Large intestine (tissue), 3 donors: ENCODE data around the gene PSD. TPM values are rescaled to one million over a fixed set of nuclear protein-coding genes. Genes with fewer than 3 reads are reported as not detected.

Experiments used
- DNase-seq, 2 donors: peaks; one replicate each; pipeline versions ENCODE4 v3.0.0 to v3.0.0-alpha.2; 2013
- H3K27ac ChIP-seq: one replicate; pipeline ENCODE4 v1.5.1; 2013; ENCODE audit warnings: low read length
- H3K27me3 ChIP-seq: 2 replicates; pipeline ENCODE4 v1.6.1; 2013; ENCODE audit warnings: low read length; ENCODE audit not compliant: control insufficient read depth, insufficient read depth
- H3K36me3 ChIP-seq: 2 replicates; pipeline ENCODE4 v1.6.1; 2013; ENCODE audit warnings: low read length; ENCODE audit not compliant: control insufficient read depth, insufficient read depth
- H3K4me1 ChIP-seq: one replicate; pipeline ENCODE4 v1.6.1; 2013; ENCODE audit warnings: low read length; ENCODE audit not compliant: control insufficient read depth, insufficient read depth
- H3K4me3 ChIP-seq: one replicate; pipeline ENCODE4 v1.5.1; 2013; ENCODE audit warnings: low read length
- H3K9me3 ChIP-seq: one replicate; pipeline ENCODE4 v1.6.1; 2013; ENCODE audit warnings: mild to moderate bottlenecking, low read depth, low read length, moderate library complexity; ENCODE audit not compliant: control insufficient read depth
- WGBS: methylation state at CpG from one replicate; pipeline ENCODE4 v1.1.5; 2013; ENCODE audit warnings: low lambda C conversion rate; ENCODE audit not compliant: insufficient coverage; 5-methylcytosine and 5-hydroxymethylcytosine counted together
- polyA plus RNA-seq: library from polyadenylated mRNA; unstranded; fragments of 120-200 nt; gene quantifications from one replicate; pipeline ENCODE4 v1.2.1, GENCODE V29; 2013

Gene PSD
- polyA plus RNA-seq, 1 donor, result 62.0 TPM

DNA sequence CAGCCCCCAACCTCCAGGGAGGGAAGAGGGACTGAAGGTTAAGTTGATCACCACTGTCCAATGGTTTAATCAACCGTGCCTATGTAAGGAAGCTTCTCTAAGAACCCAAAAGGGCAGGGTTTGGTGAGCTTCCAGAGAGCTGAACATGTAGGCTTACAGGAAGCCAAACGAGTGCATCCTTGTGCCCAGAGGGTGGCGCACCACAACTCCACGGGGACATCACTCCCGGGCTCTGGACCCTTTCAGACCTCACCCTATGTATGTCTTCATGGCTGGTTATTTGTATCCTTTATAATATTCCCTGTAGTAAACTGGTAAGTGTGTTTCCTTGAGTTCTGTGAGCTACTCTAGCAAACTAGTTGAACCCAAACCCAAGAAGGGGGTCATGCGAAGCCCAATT lies 34.5 kb downstream of the PSD start:
- 100% methylated on average over 1 of the region's 6 CpGs for WGBS
- H3K4me3 ChIP-seq, result no peak overlapping the region
- DNase-seq, result no peak
- no peaks in the 10 kb centered on the region for H3K9me3 ChIP-seq
- peaks cover 44% of the 10 kb centered on the region for H3K36me3 ChIP-seq
- no peak overlapping the region for H3K27ac ChIP-seq
- peaks cover 1% of the 10 kb centered on the region for H3K27me3 ChIP-seq
- H3K4me1 ChIP-seq, result no peaks in the 10 kb centered on the region

DNA sequence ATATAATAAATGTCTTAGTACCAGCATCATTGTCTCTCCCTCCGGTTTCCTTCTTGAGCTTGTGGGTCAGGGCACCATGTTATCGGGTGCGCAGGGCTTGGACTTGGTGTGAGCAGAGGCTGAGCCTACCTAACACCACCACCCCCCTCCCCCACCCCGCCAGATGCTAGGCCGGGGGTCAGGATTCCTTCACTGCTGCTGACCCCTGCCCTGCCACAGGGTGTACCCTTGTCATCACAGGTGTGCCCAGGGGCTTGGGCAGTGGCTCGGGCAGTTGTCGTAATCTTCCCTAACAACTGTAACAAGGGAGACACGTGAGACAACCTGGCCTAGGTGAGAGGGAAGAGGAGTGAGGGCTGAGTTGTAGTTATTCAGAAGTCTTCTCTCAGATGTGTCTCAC lies 35.7 kb downstream of the PSD start:
- no peak overlapping the region for H3K27ac ChIP-seq
- WGBS, result no CpG with 5 or more reads among the region's 8 CpGs
- H3K36me3 ChIP-seq, result peaks cover 53% of the 10 kb centered on the region
- no peaks in the 10 kb centered on the region for H3K27me3 ChIP-seq
- DNase-seq, result no peak
- H3K4me1 ChIP-seq, result no peaks in the 10 kb centered on the region
- no peak overlapping the region for H3K4me3 ChIP-seq
- no peaks in the 10 kb centered on the region for H3K9me3 ChIP-seq

DNA sequence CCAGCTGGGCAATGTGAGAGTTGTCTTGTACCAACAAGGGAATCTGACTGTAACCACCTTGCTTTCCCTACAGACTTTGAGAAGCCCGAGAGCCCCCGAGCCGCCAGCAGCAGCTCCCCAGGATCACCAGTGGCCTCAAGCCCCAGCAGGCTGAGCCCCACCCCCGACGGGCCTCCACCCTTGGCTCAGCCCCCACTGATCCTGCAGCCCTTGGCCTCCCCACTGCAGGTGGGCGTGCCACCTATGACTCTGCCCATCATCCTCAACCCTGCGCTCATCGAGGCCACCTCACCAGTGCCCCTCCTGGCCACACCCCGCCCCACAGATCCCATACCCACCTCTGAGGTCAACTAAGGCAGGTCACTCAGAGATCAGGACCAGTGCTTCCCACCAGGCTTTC lies 36.6 kb downstream of the PSD start:
- Histone ChIP-seq H3K36me3 (peaks cover 57% of the 10 kb centered on the region), H3K27ac (no peak overlapping the region), H3K9me3 (no peaks in the 10 kb centered on the region), H3K4me3 (no peak overlapping the region), H3K4me1 (no peaks in the 10 kb centered on the region), H3K27me3 (no peaks in the 10 kb centered on the region)
- WGBS, result no CpG with 5 or more reads among the region's 9 CpGs
- no peak for DNase-seq

DNA sequence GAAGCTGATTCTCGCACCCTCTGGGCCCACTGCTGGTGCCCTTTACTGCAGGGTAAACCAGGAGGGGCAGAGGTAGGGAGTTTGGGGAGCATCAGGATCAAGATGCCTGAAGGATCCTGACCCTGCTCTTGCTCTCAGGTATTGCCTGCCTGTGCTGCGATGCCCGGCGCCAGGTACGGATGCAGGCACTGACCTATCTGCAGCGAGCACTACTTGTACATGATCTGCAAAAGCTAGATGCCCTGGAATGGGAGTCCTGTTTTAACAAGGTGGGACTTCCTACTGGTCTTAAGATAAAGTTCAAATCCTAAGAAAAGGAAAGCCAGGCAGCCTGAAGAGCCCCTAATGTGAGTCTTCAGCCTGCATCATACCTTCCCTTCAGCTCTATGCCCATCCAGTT lies 39.2 kb downstream of the PSD start:
- peaks cover 77% of the 10 kb centered on the region for H3K36me3 ChIP-seq
- no CpG with 5 or more reads among the region's 6 CpGs for WGBS
- DNase-seq, result no peak
- no peaks in the 10 kb centered on the region for H3K9me3 ChIP-seq
- no peak overlapping the region for H3K27ac ChIP-seq
- no peak overlapping the region for H3K4me3 ChIP-seq
- no peaks in the 10 kb centered on the region for H3K4me1 ChIP-seq
- H3K27me3 ChIP-seq, result no peaks in the 10 kb centered on the region

DNA sequence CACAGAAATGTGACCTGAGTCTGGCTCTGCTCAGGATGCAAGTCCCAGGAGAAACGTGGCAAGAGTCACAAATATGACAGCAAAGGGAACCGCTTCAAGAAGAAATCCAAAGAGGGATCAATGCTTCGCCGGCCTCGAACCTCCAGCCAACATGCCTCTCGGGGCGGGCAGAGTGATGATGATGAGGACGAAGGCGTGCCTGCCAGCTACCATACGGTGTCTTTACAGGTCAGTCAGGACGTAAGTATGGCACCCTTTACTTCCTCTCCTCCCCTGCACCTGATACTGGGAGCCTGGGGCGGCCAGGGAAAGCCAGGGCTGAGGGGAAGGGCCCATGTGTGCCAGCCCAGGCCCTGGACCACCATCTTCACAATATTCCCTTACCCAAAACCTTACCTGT lies 41.7 kb downstream of the PSD start:
- WGBS, result no CpG with 5 or more reads among the region's 12 CpGs
- Histone ChIP-seq H3K36me3 (peaks cover 80% of the 10 kb centered on the region), H3K9me3 (no peaks in the 10 kb centered on the region), H3K27me3 (no peaks in the 10 kb centered on the region), H3K4me3 (no peak overlapping the region), H3K27ac (no peak overlapping the region), H3K4me1 (no peaks in the 10 kb centered on the region)
- no peak for DNase-seq

DNA sequence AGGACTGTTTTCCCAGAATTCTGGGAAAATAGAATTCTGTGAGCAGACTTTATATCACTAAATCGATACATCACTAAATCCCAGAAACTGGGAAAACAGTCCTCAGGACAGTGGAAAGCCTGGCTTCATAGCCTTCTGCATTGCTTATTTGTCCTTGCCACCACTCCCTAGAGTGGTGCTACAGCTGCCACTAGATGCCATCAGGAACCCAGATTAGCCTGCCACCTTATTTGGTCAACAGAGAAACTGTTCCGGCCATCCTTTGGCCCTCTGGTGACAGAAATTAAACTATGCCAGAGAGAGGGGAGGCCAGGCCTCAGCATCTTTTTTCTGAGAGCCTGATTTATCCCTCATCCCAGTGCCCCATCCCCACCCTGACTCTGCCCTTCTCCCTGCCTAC lies 42.7 kb downstream of the PSD start:
- H3K27ac ChIP-seq, result no peak overlapping the region
- H3K4me3 ChIP-seq, result no peak overlapping the region
- peaks cover 79% of the 10 kb centered on the region for H3K36me3 ChIP-seq
- no peaks in the 10 kb centered on the region for H3K4me1 ChIP-seq
- peaks cover 1% of the 10 kb centered on the region for H3K9me3 ChIP-seq
- no peak for DNase-seq
- no peaks in the 10 kb centered on the region for H3K27me3 ChIP-seq
- WGBS, result no CpG with 5 or more reads among the region's 2 CpGs

DNA sequence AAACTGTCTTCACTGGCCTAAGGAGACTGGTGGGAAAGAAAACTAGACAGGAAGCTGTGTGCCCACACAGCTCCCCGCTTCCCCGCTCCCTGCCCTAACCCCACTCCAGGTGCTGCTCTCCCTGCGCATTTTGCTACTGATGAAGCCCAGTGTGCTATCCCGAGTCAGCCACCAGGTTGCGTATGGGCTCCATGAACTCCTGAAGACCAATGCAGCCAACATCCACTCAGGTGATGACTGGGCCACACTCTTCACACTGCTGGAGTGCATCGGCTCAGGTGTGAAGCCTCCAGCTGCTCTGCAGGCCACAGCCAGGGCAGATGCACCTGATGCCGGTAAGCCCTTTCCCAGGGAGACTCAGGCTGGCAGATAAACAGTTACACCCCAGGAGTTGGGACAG lies 43.3 kb downstream of the PSD start:
- H3K4me3 ChIP-seq, result no peak overlapping the region
- DNase-seq, result no peak
- WGBS, result no CpG with 5 or more reads among the region's 7 CpGs

DNA sequence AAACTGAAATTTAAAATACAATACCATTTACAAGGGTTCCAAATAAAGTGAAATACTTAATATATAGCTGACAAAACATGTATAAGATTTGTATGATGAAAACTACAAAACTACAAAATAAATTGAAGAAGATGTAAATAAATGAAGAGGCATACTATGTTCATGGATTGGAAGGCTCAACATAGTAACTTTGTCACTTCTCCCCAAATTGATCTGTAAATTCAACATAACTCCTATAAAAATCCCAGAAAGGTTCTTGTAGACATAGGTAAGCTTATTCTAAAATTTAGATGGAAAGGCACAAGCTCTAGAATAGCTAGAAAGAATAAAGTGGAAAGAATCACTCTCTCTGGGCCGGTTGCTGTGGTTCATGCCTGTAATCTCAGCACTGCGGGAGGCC lies 47.3 kb downstream of the PSD start:
- Histone ChIP-seq H3K27me3 (no peaks in the 10 kb centered on the region), H3K27ac (no peak overlapping the region), H3K36me3 (peaks cover 86% of the 10 kb centered on the region), H3K9me3 (peaks cover 7% of the 10 kb centered on the region), H3K4me3 (no peak overlapping the region), H3K4me1 (no peaks in the 10 kb centered on the region)
- no peak for DNase-seq
- no CpG with 5 or more reads among the region's 2 CpGs for WGBS

More for the DNA sequence above, 43.3 kb downstream of the PSD start:
- no peaks in the 10 kb centered on the region for H3K27me3 ChIP-seq
- H3K9me3 ChIP-seq, result peaks cover 7% of the 10 kb centered on the region
- no peak overlapping the region for H3K27ac ChIP-seq
- peaks cover 79% of the 10 kb centered on the region for H3K36me3 ChIP-seq
- H3K4me1 ChIP-seq, result no peaks in the 10 kb centered on the region

DNA sequence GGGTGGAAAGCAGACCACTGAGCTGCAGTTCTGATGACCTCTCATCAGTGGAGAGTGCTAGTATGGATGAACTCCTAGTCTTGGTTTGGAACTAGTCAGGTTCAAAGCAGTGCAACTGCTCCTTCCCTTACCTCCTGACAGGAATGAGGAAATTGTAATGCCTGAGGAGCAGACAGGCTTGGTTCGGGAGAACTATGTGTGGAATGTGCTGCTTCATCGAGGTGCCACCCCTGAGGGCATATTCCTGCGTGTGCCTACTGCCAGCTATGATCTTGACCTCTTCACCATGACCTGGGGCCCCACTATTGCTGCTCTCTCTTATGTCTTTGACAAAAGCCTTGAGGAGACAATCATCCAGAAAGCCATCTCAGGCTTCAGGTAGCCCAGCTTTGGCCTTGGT lies 50.5 kb downstream of the PSD start:
- no peak for DNase-seq
- Histone ChIP-seq H3K9me3 (peaks cover 7% of the 10 kb centered on the region), H3K27ac (no peak overlapping the region), H3K36me3 (peaks cover 87% of the 10 kb centered on the region), H3K27me3 (no peaks in the 10 kb centered on the region), H3K4me3 (no peak overlapping the region), H3K4me1 (no peaks in the 10 kb centered on the region)
- no CpG with 5 or more reads among the region's 3 CpGs for WGBS

DNA sequence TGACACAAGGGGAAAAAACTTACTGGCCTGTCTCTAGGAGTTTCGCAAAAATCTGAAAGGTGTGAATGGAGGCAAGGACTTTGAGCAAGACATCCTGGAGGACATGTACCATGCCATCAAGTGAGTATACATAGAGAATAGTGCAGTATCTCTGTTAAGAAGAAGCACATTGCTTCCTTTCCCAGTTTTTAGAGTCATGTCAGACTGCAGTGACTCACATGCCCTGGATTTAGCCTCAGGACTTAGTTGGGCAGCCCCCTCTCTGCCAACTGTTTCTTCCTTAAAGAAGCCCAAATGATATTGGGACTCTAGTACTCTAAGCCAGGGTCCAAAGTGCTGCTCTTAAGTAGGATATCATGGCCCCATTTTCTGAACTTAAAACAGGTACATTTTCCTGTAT lies 51.1 kb downstream of the PSD start:
- WGBS, result 86% methylated on average over 1 of the region's 1 CpG
- no peak overlapping the region for H3K27ac ChIP-seq
- no peak for DNase-seq
- H3K9me3 ChIP-seq, result peaks cover 7% of the 10 kb centered on the region
- no peak overlapping the region for H3K4me3 ChIP-seq
- H3K36me3 ChIP-seq, result peaks cover 89% of the 10 kb centered on the region
- no peaks in the 10 kb centered on the region for H3K27me3 ChIP-seq
- H3K4me1 ChIP-seq, result no peaks in the 10 kb centered on the region

DNA sequence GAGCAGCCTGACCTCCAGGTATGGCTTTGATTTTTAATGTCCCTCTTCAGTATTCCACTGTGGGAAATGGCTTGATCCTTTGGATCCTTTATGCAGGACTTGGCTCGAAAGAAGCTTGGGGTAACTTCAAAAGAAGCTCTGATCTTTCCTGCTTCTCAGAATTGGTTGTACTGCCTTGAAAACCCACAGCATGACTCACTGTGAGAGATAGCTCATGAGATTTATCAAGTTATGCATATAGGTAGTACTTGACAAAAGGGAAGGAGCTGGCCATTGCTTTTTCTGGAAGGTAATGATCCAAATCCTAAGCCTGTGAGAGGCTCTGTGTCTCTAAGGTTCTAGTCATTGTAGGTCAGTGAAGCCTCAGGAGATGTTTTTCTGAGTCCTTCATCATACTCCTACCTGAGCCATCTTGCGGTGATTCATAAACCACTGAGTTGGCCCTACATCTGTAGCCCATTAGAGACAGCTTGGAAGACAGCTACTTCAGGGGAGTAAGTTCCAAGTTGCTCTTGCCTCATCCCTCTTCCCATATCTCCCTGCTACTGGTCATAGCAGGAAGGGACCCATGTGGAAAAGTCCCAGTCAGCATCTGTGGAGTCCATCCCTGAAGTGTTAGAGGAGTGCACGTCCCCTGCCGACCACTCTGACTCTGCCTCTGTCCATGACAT lies 59.7 kb downstream of the PSD start:
- no peak for DNase-seq
- H3K4me1 ChIP-seq, result no peaks in the 10 kb centered on the region
- peaks cover 83% of the 10 kb centered on the region for H3K36me3 ChIP-seq
- no peaks in the 10 kb centered on the region for H3K9me3 ChIP-seq
- no CpG with 5 or more reads among the region's 4 CpGs for WGBS
- no peak overlapping the region for H3K27ac ChIP-seq
- no peak overlapping the region for H3K4me3 ChIP-seq
- H3K27me3 ChIP-seq, result no peaks in the 10 kb centered on the region
